Ovary (tissue), 9 donors: ENCODE data around the gene CCDC54. TPM values are rescaled to one million over a fixed set of nuclear protein-coding genes. Genes with fewer than 3 reads are reported as not detected.

ENCODE experiments used
- DNase-seq, 5 donors: peaks; one replicate each; pipeline ENCODE4 v3.0.0-alpha.2; 2019 to 2020
- H3K27ac ChIP-seq, 2 donors: fragments of 200-600 bp; one replicate each; pipeline versions ENCODE4 v1.5.1 to v1.8.0; 2019 to 2022
- H3K27me3 ChIP-seq: fragments of 200-600 bp; one replicate; pipeline ENCODE4 v1.8.0; 2022
- H3K36me3 ChIP-seq: fragments of 200-600 bp; sonication (generic); one replicate; pipeline ENCODE4 v1.5.1; 2019
- H3K4me1 ChIP-seq: one replicate; pipeline ENCODE4 v1.8.1; 2013; ENCODE audit warnings: mild to moderate bottlenecking, moderate library complexity; ENCODE audit not compliant: insufficient read depth
- H3K4me3 ChIP-seq: fragments of 200-600 bp; sonication (generic); one replicate; pipeline ENCODE4 v1.5.1; 2017
- H3K9me3 ChIP-seq, 2 donors: fragments of 200-600 bp in 1 of 2; sonication (generic) in 1 of 2; one replicate each; pipeline versions ENCODE4 v1.5.1 to v1.8.1; 2013 to 2019; ENCODE audit warnings: mild to moderate bottlenecking in 1 of 2, moderate library complexity in 1 of 2
- EP300 ChIP-seq: sonication (generic); formaldehyde crosslinking; IDR thresholded peaks from one replicate; pipeline ENCODE4 v1.6.1; 2017; ENCODE audit warnings: antibody characterized with exemption
- POLR2A ChIP-seq: fragments of 450-650 bp; IDR thresholded peaks from one replicate; pipeline ENCODE4 v1.6.1; 2017; ENCODE audit warnings: antibody characterized with exemption, mild to moderate bottlenecking, moderate library complexity
- WGBS, 3 donors: extraction: QIAGEN DNeasy Blood & Tissue Kit in 1 of 3; methylation state at CpG; one replicate each; pipeline versions ENCODE4 v1.1.5 to v1.1.7; 2013 to 2017; 5-methylcytosine and 5-hydroxymethylcytosine counted together
- intact Hi-C, 4 donors: fragments of 100-400 bp; cut with DNase I; formaldehyde crosslinking; loops; one replicate each; pipeline versions ENCODE4 v1.11.0 to v1.15.1; 2022 to 2023
- polyA plus RNA-seq, 2 donors: library from polyadenylated mRNA; stranded (reverse); fragments of 200-250 nt in 1 of 2; fragments of 350-450 nt in 1 of 2; fragmentation: Illumina TruSeq in 1 of 2; extraction: RNeasy Lipid Tissue Mini Kit (QIAGEN cat#74804) in 1 of 2; gene quantifications; one replicate each; pipeline ENCODE4 v1.2.3, GENCODE V29; 2013 to 2014
- total RNA-seq, 7 donors: library from RNA; depleted of rRNA in 2 of 7; stranded (reverse); fragments of >200 nt in 2 of 7; fragmentation: NEBNext Ultra II Directional in 3 of 7; extraction: Animal tissue kit (Norgen Biotek cat#: 25700) in 3 of 7; gene quantifications; one replicate each; pipeline versions ENCODE4 v1.1.0 to v1.2.4, GENCODE V29; 2016 to 2023
- TF ChIP-seq, protein P1 (sequence below), 3 donors: fragments of 450-650 bp in 2 of 3; fragments of 200-600 bp in 1 of 3; IDR thresholded peaks; one replicate each; pipeline versions ENCODE4 v1.5.1 to v1.8.0; 2016 to 2022; ENCODE audit warnings: antibody characterized with exemption in 3 of 3, mild to moderate bottlenecking in 1 of 3
- donor health status: DM: no; HTN: no; CAD: no; lungs with moderate emphysema.
- donor health status: DM: no; HTN: no; CAD: no.
- donor health status: Bipolar disorder and iron deficiency.
- donor health status: DM: yes; HTN: yes; CAD: no.
- donor health status: DM: no; HTN: no; CAD: no.
- donor health status: DM: yes; HTN: yes; CAD: no.

Gene CCDC54
- total and polyA plus RNA-seq, 9 donors, result 0.23 to 0.24 TPM; not detected in 7

DNA sequence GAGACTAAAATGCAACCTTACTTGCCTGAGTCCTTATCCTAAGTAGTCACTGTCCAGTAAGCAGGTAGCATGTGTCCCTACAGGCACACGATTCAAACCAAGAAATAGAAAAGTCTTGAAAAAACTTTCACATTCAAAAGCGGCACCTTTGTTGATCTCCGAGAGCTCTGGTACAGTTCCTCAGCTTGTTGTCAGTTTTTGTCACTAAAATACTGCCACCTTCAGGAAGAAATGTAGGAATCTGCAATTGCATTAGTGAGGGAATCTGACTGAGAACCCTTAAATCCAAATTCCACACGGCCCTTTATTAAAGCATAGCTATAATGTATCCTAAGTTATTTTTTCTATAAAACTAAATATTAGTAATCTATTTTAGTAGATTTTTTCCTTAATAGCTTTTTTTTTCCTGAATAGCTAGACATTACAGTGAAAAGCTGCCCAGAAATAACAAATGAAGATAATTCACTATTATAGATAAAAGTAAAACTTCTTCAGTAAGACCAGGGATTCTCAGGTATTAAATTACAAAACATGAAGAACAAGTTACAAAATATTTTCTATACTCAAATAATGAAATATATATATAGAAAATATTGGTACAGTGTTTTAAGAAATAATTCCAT is 44.0 kb downstream of the CCDC54 start:
- Histone ChIP-seq H3K27me3 (no peaks in the 10 kb centered on the region), H3K27ac (no peak overlapping the region), H3K36me3 (no peaks in the 10 kb centered on the region), H3K4me1 (no peaks in the 10 kb centered on the region), H3K9me3 (no peaks in the 10 kb centered on the region), H3K4me3 (no peak overlapping the region)
- peak in 1 of 5 donors; percentile 27 for DNase-seq
- WGBS, 3 donors, result 0 to 2% (median 1%) methylated on average over 4 of the region's 4 CpGs
- intact Hi-C loops, result no loop called here
- no peak for TF ChIP-seq POLR2A
- TF ChIP-seq, protein P1, sequence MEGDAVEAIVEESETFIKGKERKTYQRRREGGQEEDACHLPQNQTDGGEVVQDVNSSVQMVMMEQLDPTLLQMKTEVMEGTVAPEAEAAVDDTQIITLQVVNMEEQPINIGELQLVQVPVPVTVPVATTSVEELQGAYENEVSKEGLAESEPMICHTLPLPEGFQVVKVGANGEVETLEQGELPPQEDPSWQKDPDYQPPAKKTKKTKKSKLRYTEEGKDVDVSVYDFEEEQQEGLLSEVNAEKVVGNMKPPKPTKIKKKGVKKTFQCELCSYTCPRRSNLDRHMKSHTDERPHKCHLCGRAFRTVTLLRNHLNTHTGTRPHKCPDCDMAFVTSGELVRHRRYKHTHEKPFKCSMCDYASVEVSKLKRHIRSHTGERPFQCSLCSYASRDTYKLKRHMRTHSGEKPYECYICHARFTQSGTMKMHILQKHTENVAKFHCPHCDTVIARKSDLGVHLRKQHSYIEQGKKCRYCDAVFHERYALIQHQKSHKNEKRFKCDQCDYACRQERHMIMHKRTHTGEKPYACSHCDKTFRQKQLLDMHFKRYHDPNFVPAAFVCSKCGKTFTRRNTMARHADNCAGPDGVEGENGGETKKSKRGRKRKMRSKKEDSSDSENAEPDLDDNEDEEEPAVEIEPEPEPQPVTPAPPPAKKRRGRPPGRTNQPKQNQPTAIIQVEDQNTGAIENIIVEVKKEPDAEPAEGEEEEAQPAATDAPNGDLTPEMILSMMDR (IDR thresholded peaks at IDR 0.05), result peak; percentile 53 to 66 (median 65)
- TF ChIP-seq EP300, result no peak

DNA sequence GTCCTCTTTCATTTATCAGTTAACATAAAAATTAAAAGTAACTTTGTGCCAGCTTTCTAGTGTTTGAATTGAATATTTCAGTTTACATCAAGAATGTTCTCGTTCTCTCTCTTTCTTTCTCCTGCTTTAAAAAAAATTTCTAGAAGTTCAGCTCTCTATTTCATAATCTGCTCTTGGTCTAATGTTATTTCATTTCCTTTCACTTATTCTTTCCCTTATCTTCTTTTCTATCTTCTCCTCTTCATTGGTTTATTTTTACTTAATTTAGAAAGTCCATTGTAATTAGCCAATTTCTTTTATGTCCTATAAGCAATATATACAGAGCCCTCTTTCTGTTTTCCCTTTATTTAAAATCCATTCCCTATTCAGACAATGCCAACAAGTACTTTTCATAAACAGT is 44.6 kb downstream of the CCDC54 start:
- intact Hi-C loops, result no loop called here
- DNase-seq, result no peak
- Histone ChIP-seq H3K36me3 (no peaks in the 10 kb centered on the region), H3K27ac (no peak overlapping the region), H3K27me3 (no peaks in the 10 kb centered on the region), H3K4me3 (no peak overlapping the region), H3K9me3 (no peaks in the 10 kb centered on the region), H3K4me1 (no peaks in the 10 kb centered on the region)
- 93 to 98% (median 97%) methylated on average over 1 of the region's 1 CpG for WGBS, 3 donors
- TF ChIP-seq, protein P1 (IDR thresholded peaks at IDR 0.05), result no peak
- TF ChIP-seq EP300, result no peak
- no peak for TF ChIP-seq POLR2A

DNA sequence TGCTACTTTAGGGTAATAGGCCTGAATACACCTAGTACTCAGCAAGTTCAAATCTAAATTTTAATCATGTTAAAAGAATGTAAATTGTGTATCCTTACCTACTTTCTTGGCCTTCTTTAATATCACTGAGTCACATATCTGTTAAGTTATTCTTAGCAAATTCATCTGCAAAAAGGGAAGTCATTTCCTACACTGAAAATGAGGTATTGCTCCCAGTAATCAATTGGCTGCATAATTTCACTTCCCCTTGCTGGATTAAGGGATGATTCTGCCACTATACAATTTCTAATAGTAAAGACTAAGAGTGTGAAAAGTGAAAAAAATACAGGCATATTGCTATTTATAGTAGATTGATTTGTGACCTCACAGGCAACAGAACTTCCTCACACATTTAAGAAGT is 47.8 kb downstream of the CCDC54 start:
- no peaks in the 10 kb centered on the region for H3K36me3 ChIP-seq
- no peak for DNase-seq
- intact Hi-C loops, result no loop called here
- no peaks in the 10 kb centered on the region for H3K4me1 ChIP-seq
- TF ChIP-seq EP300 (no peak), POLR2A (no peak)
- no peaks in the 10 kb centered on the region for H3K9me3 ChIP-seq
- H3K27ac ChIP-seq, result no peak overlapping the region
- no peak overlapping the region for H3K4me3 ChIP-seq
- no peaks in the 10 kb centered on the region for H3K27me3 ChIP-seq

DNA sequence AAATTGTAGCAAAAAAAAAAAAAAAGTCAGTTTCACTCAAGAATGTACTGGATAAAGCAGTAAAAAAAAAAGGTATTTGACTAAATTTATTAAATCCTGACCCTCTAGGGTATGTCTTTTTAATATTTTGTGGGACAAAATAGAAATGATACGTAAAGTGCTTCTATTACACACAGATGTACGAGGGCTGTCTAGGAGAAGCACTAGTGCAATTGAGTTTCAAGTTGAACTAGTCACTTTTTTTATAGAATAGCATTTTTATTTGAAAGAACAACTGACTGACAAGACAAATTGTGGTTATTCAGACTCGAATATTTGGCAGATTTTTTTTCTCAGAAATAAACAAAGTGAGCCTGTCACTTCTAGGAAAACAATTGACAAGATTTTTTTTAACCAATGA is 49.0 kb downstream of the CCDC54 start:
- no peak for DNase-seq
- TF ChIP-seq, protein P1 (IDR thresholded peaks at IDR 0.05), result no peak
- TF ChIP-seq EP300, result no peak
- TF ChIP-seq POLR2A, result no peak
- Histone ChIP-seq H3K9me3 (no peaks in the 10 kb centered on the region), H3K27me3 (no peaks in the 10 kb centered on the region), H3K4me3 (no peak overlapping the region), H3K36me3 (no peaks in the 10 kb centered on the region), H3K4me1 (no peaks in the 10 kb centered on the region), H3K27ac (no peak overlapping the region)
- intact Hi-C loops, result no loop called here
- whole genome bisulfite sequencing, 3 donors, result 69 to 79% (median 70%) methylated on average over 3 of the region's 3 CpGs

Other genes with a start within 250 kb of the CCDC54 start
- 100 to 1,000 TPM in 2 of 7 donors, 10 to 100 TPM in 5; 61.8 to 114 (median 95.9) TPM for gene BBX, start 145.5 kb downstream of the CCDC54 start, total RNA-seq
- 10 to 100 TPM; 15.8 to 41.0 TPM for gene BBX, start 145.5 kb downstream of the CCDC54 start, polyA plus RNA-seq